ENCODE measurements around the gene FAM241B.
A peak's percentile ranks its signal among the peaks of the same experiment; 100 is the strongest.

The FAM241B gene

DNA sequence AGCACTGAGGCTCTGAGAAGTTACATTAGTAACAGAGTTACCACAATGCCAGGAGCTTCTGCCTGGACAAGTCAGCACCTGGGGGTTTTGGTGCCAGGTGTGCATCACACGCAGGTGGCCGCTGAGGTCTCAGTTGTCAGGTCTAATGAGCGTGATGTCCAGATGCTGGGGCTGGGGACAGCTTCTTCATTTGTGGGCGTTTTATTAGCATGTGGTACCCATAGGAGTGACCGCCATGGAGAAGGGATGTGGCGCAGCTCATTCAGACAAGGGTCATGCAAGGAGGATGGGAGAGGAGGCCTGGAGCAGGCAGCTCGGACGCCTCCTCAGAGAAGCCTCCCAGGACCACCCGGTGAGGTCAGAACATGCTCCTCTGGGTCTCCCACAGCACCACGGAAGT is 27.8 kb downstream of the FAM241B start:
- POLR2A ChIA-PET: no interaction called here
- no peaks in the 10 kb centered on the region for H3K9me3 ChIP-seq (ENCODE audit: control insufficient read depth, insufficient read depth, low read depth, low read length)

DNA sequence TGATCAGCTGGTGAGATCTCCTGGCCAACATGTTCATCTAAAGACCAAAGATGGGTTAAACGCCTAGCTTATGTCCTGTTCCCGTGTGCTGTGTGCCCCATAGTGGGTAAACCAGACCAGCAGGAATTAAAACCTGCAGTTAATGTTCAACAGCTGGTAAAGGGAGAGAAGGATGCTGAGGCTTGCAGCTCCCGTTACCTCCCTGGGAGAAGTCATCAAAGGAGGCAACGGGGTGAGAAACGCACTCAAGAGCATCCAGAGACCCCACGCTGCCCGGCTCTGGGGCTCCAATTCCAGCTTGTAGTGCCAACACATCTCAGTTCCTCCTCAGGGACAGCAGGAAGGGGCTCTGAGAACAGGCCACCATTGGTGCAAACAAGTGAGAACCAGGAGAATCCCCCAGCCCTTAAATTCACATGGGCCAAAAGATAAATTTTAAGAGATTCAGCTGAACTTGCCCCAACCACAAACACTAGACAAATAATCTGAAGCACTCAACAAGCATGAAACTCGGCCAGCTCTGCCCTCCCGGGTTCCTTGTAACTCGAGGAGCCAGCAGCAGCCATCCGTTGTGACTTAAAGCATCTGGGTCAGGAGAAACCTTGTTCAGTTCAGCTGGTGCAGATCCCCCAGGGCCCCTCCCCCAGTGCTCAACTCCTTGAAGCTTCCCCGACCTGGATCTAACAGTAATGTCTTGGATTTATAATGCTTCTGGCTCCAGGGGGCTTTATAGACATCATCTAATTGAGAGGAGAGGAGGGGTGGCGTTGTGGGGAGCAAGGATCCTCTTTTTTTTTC is 29.4 kb downstream of the FAM241B start:
- no peaks in the 10 kb centered on the region for H3K9me3 ChIP-seq (ENCODE audit: control insufficient read depth, insufficient read depth, low read depth, low read length)
- ChIA-PET CTCF (interaction anchor here (0.6 to 3.6 kb wide), 4 partner anchors 15 to 255 kb away, joined by 3 to 15 read pairs (median 4); no protein-coding TSS in a partner anchor), POLR2A (no interaction called here)
- no peak overlapping the region for H3K4me3 ChIP-seq (ENCODE audit: low read depth, low read length)
- no peaks in the 10 kb centered on the region for H3K4me1 ChIP-seq (ENCODE audit: control insufficient read depth, insufficient read depth, low read length)
- no peak overlapping the region for H3K27ac ChIP-seq (ENCODE audit: extremely low read depth, low read depth, low read length)
- TF ChIP-seq, protein P1, sequence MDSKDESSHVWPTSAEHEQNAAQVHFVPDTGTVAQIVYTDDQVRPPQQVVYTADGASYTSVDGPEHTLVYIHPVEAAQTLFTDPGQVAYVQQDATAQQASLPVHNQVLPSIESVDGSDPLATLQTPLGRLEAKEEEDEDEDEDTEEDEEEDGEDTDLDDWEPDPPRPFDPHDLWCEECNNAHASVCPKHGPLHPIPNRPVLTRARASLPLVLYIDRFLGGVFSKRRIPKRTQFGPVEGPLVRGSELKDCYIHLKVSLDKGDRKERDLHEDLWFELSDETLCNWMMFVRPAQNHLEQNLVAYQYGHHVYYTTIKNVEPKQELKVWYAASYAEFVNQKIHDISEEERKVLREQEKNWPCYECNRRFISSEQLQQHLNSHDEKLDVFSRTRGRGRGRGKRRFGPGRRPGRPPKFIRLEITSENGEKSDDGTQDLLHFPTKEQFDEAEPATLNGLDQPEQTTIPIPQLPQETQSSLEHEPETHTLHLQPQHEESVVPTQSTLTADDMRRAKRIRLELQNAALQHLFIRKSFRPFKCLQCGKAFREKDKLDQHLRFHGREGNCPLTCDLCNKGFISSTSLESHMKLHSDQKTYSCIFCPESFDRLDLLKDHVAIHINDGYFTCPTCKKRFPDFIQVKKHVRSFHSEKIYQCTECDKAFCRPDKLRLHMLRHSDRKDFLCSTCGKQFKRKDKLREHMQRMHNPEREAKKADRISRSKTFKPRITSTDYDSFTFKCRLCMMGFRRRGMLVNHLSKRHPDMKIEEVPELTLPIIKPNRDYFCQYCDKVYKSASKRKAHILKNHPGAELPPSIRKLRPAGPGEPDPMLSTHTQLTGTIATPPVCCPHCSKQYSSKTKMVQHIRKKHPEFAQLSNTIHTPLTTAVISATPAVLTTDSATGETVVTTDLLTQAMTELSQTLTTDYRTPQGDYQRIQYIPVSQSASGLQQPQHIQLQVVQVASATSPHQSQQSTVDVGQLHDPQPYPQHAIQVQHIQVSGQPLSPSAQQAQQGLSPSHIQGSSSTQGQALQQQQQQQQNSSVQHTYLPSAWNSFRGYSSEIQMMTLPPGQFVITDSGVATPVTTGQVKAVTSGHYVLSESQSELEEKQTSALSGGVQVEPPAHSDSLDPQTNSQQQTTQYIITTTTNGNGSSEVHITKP (tag by site-specific recombination; IDR thresholded peaks at IDR 0.05): peak; percentile 22; the same call in 1 of the 2 replicates
- peak; percentile 34 for TF ChIP-seq GLIS1 (tag by site-specific recombination; IDR thresholded peaks at IDR 0.05)
- no peak for TF ChIP-seq ZNF585B (tag by site-specific recombination; IDR thresholded peaks at IDR 0.05)
- peak; percentile 65 for TF ChIP-seq ZIC2 (tag by site-specific recombination; IDR thresholded peaks at IDR 0.05)
- TF ChIP-seq ZNF354C (tag by site-specific recombination; IDR thresholded peaks at IDR 0.05; ENCODE audit: borderline replicate concordance, low read depth): no peak
- TF ChIP-seq ZNF501 (tag by site-specific recombination; IDR thresholded peaks at IDR 0.05): no peak
- no peaks in the 10 kb centered on the region for H3K36me3 ChIP-seq (ENCODE audit: control insufficient read depth in 2 of 2, insufficient read depth in 1 of 2, low read length in 2 of 2)

More for the DNA sequence above, 27.8 kb downstream of the FAM241B start:
- Histone ChIP-seq H3K27ac (ENCODE audit: extremely low read depth, low read depth, low read length) (no peak overlapping the region), H3K4me3 (ENCODE audit: low read depth, low read length) (no peak overlapping the region), H3K36me3 (ENCODE audit: control insufficient read depth in 2 of 2, insufficient read depth in 1 of 2, low read length in 2 of 2) (no peaks in the 10 kb centered on the region), H3K4me1 (ENCODE audit: control insufficient read depth, insufficient read depth, low read length) (no peaks in the 10 kb centered on the region)
- CTCF ChIA-PET: interaction anchor here (0.6 to 1.6 kb wide), 6 partner anchors 13 to 142 kb away, joined by 3 to 9 read pairs (median 3); no protein-coding TSS in a partner anchor
- TF ChIP-seq ZNF311 (tag by site-specific recombination; IDR thresholded peaks at IDR 0.05; ENCODE audit: borderline replicate concordance) (no peak), ZNF155 (tag by site-specific recombination; IDR thresholded peaks at IDR 0.05) (no peak), ZNF623 (tag by site-specific recombination; IDR thresholded peaks at IDR 0.05) (no peak)
- TF ChIP-seq, protein P2, sequence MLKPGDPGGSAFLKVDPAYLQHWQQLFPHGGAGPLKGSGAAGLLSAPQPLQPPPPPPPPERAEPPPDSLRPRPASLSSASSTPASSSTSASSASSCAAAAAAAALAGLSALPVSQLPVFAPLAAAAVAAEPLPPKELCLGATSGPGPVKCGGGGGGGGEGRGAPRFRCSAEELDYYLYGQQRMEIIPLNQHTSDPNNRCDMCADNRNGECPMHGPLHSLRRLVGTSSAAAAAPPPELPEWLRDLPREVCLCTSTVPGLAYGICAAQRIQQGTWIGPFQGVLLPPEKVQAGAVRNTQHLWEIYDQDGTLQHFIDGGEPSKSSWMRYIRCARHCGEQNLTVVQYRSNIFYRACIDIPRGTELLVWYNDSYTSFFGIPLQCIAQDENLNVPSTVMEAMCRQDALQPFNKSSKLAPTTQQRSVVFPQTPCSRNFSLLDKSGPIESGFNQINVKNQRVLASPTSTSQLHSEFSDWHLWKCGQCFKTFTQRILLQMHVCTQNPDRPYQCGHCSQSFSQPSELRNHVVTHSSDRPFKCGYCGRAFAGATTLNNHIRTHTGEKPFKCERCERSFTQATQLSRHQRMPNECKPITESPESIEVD (tag by site-specific recombination; IDR thresholded peaks at IDR 0.05): no peak

DNA sequence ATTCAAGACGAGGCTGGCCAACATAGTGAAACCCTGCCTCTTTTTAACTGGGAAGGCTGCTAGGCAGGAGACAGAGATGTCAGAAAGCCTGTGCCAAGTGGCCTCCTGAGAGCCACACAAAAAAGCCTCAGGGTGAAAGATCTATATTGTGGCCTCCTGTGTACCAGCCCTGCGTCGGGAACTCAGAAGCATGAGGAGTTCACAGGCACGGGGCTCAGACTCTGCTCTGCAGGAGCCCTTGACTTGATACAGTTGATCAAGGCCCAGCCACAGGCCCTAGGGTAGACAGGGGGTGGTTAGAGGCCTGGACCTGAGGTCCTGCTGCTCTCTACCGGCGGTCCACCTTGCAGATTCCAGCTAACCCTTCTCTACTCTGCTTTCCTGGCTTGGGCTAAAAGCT is 30.2 kb downstream of the FAM241B start:
- H3K4me1 ChIP-seq (ENCODE audit: control insufficient read depth, insufficient read depth, low read length): no peaks in the 10 kb centered on the region
- ChIA-PET POLR2A (no interaction called here), CTCF (interaction anchor here (0.6 to 3.6 kb wide), 4 partner anchors 16 to 255 kb away, joined by 3 to 15 read pairs (median 4); no protein-coding TSS in a partner anchor)

More for the DNA sequence above, 30.2 kb downstream of the FAM241B start:
- TF ChIP-seq ZNF239 (tag by site-specific recombination; IDR thresholded peaks at IDR 0.05) (no peak), ZIC2 (tag by site-specific recombination; IDR thresholded peaks at IDR 0.05) (peak; percentile 74; the same call in 1 of the 2 replicates), KLF1 (tag by site-specific recombination; IDR thresholded peaks at IDR 0.05) (no peak), ZNF350 (tag by site-specific recombination; IDR thresholded peaks at IDR 0.05) (no peak)
- TF ChIP-seq, protein P3, sequence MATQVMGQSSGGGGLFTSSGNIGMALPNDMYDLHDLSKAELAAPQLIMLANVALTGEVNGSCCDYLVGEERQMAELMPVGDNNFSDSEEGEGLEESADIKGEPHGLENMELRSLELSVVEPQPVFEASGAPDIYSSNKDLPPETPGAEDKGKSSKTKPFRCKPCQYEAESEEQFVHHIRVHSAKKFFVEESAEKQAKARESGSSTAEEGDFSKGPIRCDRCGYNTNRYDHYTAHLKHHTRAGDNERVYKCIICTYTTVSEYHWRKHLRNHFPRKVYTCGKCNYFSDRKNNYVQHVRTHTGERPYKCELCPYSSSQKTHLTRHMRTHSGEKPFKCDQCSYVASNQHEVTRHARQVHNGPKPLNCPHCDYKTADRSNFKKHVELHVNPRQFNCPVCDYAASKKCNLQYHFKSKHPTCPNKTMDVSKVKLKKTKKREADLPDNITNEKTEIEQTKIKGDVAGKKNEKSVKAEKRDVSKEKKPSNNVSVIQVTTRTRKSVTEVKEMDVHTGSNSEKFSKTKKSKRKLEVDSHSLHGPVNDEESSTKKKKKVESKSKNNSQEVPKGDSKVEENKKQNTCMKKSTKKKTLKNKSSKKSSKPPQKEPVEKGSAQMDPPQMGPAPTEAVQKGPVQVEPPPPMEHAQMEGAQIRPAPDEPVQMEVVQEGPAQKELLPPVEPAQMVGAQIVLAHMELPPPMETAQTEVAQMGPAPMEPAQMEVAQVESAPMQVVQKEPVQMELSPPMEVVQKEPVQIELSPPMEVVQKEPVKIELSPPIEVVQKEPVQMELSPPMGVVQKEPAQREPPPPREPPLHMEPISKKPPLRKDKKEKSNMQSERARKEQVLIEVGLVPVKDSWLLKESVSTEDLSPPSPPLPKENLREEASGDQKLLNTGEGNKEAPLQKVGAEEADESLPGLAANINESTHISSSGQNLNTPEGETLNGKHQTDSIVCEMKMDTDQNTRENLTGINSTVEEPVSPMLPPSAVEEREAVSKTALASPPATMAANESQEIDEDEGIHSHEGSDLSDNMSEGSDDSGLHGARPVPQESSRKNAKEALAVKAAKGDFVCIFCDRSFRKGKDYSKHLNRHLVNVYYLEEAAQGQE (tag by site-specific recombination; IDR thresholded peaks at IDR 0.05): no peak
- Histone ChIP-seq H3K9me3 (ENCODE audit: control insufficient read depth, insufficient read depth, low read depth, low read length) (no peaks in the 10 kb centered on the region), H3K27ac (ENCODE audit: extremely low read depth, low read depth, low read length) (no peak overlapping the region), H3K4me3 (ENCODE audit: low read depth, low read length) (no peak overlapping the region), H3K36me3 (ENCODE audit: control insufficient read depth in 2 of 2, insufficient read depth in 1 of 2, low read length in 2 of 2) (no peaks in the 10 kb centered on the region)
